Middle frontal gyrus (tissue), 1 donor: ENCODE measurements around the gene PKDCC.

Experiments
- DNase-seq: peaks from one replicate; pipeline ENCODE4 v3.0.0-alpha.2; 2015; ENCODE audit warnings: low spot score; ENCODE audit errors: extremely low spot score

Gene PKDCC

DNA sequence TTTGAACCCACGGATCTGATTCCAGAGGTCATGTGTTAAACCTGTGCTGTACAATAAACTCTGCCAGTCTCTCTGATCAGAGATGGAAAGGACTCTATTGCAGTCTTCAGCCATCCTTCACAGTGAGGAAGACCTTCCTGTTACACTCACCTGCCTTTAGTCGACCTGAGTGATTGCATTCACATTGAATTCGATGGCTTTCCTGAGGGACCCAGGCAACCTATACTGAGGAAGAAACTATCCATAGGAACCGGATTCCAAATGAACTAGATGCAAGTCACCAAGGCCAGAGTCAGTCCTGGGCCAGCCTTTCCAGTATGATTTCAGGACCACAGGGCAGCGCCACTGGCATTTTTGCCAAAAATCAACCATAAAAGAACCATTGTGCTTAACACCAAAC, 56.8 kb downstream of the PKDCC start:
- no peak for DNase-seq

DNA sequence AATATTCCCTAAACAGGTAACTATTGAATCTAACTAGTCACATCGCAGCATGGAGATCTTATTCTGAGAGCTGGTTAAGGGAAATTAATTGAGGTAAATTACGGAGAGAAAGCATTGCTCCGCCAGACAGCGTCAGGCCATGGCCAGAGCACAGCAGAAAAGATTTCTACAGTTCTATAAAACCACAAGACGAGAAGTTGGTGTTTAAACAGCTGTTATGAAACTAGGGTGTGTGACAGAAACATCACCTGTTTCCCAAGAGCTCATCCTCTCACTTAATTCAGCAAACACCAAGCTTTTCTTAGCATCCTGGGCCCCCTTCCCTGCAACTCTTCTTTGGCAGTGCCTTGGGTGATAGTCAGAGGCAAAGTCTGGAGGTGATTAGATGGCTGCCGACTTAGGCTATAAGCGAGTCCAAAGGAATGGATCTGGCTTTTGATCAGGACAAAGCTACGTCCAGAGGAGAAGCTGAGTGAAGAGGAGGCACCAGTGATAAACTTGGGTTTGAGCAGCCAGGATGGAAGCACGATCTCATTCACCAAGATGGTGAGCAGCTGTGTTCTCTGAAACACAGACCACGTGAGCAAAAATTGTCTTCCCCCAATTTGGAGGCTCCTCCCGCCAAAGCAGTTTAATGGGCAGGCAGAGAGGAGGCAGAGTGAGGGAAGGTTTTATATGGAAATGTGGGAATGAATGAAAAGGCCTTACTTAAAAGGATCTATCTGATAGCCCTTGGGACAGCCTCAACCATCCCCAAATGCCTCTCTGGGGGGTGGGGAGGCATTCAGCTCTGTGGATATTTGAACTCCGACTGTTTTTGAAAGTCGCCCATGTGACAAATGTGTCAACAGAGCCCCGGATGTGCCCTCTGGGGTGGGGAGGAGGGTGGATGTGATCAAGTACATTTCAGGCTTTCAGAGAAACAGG, 57.8 kb downstream of the PKDCC start:
- no peak for DNase-seq

DNA sequence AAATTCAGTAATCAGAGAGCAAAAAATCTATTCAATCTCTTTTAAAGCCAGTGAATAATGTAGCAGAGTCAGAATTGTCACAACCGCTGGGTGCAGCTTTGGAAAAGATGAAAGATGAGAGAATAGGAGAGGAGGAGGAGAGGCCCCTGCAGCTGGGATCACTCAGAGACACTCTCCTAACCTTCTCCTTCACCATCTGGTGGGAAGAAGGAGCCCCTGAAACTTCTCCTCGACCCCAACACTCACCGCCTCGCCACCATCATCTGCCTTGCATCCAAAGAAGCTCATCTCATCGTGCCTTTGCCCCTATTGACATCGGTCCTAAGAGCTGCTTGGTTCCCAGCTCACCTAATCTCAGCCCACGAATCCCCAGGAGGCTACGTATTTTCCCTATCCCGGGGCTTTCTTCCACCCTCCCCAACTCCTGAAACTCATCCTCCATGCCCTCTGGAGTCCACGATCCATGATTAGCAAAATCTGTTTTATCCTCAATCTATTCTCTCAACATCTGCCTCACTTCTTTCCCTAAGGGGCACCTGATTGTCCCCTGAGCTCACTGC, 58.5 kb downstream of the PKDCC start:
- DNase-seq: no peak

DNA sequence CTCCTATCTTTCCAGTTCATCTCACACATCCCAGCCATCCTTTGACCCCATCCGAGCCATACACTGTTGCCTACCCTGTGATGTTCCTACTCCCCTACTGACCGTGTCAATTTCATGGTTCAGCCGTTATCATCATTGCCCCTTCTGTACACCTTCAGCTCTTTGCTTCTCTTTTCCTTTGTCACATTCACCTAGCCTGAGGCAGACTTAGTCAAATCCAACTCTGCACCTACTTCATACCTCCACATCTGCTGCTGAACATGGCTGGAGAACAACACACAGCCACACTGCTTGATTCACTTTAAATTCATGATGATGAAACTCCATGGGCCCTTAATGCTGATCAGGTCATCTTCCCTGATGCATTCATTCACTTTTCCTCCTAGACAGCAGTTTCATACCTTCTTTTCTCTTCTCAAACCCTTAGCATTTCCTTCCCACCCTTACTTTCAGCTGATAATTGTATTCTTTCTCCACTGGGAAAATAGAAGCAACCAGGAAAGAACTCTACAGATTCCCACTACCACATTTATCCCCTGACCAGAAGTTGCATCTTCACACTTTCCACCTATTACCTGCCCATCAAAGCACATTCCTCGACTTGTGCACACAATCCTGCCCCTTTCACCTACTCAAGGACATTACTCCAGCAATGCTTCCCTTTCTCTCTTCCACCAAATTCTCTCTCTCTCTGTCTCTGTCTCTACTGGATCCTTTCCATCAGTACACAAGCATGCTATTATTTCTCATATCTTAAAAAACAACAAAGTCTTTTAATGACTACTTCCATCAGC, 59.6 kb downstream of the PKDCC start:
- DNase-seq: no peak
